GM19351 (cell line): ENCODE measurements around the gene NCR3LG1.
A peak's percentile ranks its signal among the peaks of the same experiment; 100 is the strongest.

Experiments used
- ATAC-seq: cut with Tn5 transposase; IDR thresholded peaks from one replicate; pipeline ENCODE4 v1.9.1; 2021; ENCODE audit warnings: mild to moderate bottlenecking, moderate library complexity; ENCODE audit not compliant: unreplicated experiment

The NCR3LG1 gene, protein sequence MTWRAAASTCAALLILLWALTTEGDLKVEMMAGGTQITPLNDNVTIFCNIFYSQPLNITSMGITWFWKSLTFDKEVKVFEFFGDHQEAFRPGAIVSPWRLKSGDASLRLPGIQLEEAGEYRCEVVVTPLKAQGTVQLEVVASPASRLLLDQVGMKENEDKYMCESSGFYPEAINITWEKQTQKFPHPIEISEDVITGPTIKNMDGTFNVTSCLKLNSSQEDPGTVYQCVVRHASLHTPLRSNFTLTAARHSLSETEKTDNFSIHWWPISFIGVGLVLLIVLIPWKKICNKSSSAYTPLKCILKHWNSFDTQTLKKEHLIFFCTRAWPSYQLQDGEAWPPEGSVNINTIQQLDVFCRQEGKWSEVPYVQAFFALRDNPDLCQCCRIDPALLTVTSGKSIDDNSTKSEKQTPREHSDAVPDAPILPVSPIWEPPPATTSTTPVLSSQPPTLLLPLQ

GRCh38 chr11:17351510-17352176 lies at the start of gene NCR3LG1:
TSS of gene NCR3LG1 (plus strand) at chr11:17351800. CDS start at chr11:17351970, 170 bp downstream.
- no peak for ATAC-seq

- no peak for ATAC-seq
Observed at GRCh38 chr11:17313349-17314231, 38.0 kb upstream of the NCR3LG1 start.

- ATAC-seq, result no peak
Observed at GRCh38 chr11:17314232-17314547, 37.4 kb upstream of the NCR3LG1 start.

DNA sequence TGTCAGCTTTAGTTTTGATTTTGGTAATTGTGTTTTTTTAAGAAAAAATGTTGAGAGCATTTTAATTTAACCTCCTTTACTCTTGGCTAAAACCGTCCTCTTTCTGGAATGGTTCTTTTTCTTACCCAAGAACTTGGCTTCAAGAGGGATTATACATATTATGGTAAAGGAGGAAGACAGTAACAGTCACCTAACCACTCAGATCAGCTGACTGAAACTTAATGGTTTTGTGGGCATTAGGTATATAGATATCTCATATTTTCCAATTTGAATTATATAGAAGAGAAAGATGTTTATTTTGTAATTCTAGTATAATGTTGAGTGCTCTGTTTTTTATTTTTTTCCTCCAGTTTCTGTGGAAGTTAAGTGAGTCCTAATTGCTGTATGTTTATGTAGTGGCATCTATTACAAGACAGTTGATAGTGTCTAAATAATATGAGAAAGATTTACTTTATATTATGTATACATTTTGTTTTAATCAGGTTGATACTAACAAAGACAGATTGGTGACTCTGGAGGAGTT lies 36.6 kb upstream of the NCR3LG1 start:
- no peak for ATAC-seq

GRCh38 chr11:17328871-17329494 lies 22.6 kb upstream of the NCR3LG1 start:
- no peak for ATAC-seq

DNA sequence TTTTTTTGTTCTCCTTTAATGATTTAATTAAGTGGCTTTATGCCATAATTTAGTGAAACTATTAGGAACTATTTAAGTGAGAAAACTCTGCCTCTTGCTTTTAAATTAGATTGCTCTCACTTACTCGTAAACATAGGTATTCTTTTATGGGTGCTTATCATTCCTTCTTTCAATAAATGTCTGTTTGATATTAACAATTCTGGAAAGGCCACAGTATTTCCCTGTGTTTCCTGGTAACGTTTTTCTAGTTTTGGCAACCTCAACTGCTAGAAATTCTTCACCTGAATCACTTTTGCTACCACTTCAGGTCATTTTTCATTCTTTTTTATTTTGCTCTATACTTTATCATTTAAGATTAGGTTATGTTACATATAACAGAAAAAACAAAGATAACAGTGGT lies 19.9 kb upstream of the NCR3LG1 start:
- no peak for ATAC-seq

GRCh38 chr11:17333799-17334586 lies 17.6 kb upstream of the NCR3LG1 start:
- no peak for ATAC-seq

DNA sequence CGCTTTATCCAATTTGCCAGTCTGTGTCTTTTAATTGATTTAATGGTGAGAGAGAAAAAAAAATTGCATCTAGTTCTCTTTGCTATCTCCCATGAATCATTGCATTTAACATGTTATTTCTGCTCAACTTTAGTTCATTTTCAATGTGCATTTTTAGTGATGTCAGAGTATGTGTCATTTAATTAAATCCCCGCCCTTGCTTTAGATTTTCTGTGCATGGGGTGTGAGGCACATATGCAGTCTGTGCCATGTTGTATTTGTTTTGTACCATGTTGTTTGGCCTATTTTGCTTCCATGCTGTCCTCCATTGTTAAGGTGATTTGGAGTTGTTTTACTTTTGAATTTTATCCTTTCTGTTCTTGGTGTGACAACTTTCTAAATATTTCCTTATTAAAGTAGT lies 8.3 kb upstream of the NCR3LG1 start:
- no peak for ATAC-seq

GRCh38 chr11:17343907-17344306 lies 7.7 kb upstream of the NCR3LG1 start:
- ATAC-seq, result no peak

DNA sequence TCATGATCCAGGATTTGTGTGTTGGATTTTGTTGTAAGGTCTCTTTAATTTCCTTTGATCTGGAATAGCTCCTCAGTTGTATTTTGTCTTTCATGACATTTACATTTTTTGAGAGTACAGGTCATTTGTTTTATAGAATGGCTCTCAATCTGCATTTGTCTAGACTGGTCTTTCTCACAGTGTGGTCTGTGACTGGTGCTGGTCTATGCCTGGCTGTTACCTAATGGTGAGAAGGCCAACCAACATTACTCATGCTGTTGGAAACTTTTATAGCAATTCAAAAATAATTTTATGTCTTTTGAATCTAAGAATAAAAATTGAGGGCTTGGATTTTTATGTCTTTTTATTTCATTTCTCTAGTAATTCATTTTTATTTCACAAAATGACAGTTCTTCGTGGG lies 3.9 kb upstream of the NCR3LG1 start:
- no peak for ATAC-seq

DNA sequence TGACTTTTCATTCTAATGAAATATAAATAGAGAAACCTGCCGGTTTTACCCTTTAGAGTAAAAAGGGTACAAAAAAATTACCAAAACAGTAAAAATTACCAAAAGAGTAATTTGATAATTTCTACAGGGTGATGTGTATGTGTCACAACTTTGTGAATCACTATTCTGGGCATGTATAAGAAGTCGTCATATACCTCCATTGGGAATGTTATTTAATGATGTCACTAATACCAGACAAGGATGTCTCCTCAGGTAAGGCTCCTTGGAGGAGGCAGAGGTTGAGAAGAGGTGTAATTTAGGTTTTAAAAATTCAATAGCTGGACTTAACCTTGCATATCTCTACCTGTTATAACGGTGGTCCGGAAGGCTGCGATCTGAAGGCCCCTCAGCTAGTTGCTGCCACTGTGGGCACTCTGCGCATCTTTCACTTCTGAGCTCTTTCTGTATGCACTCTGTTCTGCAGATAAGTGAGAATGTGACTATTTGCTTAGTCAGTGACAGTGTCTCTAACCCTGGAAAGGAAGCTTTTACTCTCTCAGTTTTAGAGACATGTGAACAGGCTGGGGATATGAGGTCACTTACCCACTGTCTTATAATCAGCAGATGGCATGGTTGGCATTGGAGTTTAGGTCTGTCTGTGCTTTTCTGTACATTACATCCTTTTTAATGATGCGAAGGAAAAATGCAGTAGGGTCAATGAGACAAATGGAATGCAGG lies 987 bp upstream of the NCR3LG1 start:
- no peak for ATAC-seq

DNA sequence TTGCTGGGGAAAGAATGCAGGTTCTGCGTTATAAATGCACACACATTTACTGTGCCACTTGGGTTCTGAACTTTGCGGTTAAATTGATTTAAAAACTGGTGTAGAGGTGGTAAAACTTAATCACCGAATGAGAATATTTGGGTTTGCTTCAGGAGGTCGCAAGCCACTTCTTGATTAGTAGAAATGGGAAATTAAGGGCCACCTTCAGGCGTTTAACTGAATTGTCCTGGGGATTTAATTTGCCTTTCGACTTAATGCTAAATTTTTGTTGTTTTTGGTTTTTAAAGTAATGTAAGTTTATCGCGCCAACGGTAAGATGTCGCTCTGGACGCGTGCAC lies 459 bp upstream of the NCR3LG1 start:
- no peak for ATAC-seq

GRCh38 chr11:17352950-17353820 lies 1.6 kb downstream of the NCR3LG1 start:
- peak; percentile 49 for ATAC-seq

DNA sequence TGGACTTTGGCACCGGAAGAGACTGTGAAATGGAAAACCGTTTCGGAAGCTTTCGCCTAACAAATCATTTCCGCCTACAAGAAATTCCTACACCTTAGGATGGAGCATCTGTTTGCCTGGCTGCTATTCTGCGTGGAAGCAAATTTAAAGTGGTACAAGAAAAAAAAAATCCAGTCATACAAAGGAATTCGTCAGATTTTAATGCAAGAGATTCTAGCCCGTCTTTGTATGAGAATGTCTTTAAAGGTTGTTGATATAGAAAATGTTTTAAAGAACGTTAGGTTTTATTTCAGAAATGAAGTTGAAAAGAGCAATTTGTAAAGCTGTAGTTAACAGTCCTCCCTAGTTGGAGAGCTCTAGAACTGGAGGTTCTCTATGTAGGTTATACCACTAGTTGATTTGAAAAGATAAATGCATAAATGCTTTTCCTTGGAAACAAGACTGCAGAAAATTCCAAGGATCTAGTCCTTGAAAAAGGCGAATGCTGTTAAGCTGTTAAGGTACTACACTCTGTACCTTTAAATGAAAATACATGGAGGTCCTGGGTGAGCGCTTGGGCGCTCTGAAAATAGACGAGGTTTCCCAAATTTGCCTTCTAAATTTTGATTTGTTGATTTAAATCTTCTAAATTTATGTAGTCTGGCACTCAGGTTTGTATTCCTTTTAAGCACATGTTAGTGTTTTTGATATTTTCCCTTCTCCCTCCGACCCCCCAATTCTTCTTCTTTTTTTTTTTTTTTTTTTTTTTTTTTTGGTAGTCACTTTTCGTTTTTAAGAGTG lies 2.4 kb downstream of the NCR3LG1 start:
- ATAC-seq, result no peak

DNA sequence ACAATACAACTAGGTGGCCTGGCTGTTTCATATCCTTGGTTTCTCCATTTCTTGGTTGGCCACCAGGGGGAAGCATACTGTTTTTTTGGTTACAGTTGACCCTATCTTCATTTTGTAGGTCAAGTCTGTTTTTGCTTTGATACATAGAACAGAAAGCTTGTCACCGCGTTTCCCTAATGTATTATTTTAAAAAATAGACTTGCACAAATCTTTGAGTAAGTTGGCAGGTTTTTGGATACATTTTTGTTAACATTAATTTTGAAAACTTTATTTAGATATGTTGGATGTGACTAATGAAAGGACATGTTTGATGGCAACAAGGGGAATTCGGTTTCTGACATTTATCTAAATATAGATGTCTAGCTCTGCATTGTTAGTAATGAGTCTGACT lies 3.0 kb downstream of the NCR3LG1 start:
- peak; percentile 47 for ATAC-seq

DNA sequence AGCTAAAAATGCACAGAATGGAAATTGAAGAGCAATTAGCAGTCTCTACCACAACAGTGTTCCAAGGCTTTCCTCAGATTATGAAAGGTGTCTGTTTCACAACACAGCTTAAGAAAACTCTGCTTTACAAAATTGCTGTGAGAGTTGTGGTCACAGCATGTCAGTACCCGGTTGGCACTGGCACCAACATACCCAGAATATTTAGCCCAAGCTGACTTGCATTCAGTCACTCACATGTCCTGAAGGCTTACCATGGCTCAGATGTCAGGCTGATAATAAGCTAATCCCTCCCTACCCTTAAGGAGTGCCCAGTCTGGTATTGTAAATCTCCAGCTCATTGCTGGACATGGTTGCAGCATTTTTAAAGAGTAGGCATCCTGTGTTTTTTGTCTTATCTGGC lies 14.9 kb downstream of the NCR3LG1 start:
- ATAC-seq, result no peak

- no peak for ATAC-seq
Observed at GRCh38 chr11:17368551-17368950, 17.0 kb downstream of the NCR3LG1 start.

GRCh38 chr11:17369094-17369493 lies 17.5 kb downstream of the NCR3LG1 start:
- ATAC-seq, result peak; percentile 53
